NCI-H345 treated with DMSO at 0.1 percent for 48 hours (cell line): ENCODE measurements around the gene HTR5A.
"Not testable (repeated sequence)": the region's sequence is repeated elsewhere in the genome, so short reads cannot be mapped to it uniquely, and the experiment has no call there.

Experiments
- DNase-seq: peaks from one replicate; lab custom pipeline; 2025; ENCODE audit not compliant: unreplicated experiment; lab: John Stamatoyannopoulos, UW

The HTR5A gene

DNA sequence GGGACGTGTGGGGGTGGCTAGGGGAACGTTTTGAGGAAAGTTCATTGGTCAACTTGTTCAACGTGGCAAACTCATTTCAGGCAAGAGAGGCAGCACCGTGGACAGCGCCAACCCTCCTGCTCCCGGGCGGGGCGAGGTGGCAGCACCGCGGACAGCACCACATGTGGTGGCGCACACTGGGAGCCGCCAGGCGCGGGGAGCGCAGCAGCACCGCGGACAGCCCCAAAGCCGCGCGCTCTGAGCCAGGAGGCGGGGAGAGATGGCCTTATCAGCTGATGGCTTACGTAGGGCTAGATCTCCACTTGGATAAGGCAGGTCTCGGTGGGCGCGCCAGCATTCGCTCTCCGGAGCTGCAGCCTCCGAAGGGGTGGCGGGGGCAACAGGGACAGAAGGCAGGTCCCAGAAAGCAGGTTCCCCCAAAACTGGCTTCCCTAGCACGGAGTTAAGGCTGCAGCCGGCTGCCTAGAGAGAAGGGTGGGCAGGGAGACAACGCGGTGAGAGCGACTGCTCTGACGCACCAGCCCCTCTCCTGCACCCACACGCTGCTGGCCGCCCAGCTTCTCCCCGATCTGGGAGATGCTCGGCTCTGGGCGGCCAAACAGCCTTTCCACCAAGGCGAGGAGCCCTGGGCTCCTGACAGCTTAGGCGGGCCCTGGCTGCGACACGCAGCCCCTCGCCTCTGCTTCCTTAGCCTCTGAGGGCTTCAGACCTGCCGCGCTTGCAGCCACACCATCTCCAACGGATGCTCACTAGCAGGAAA, at the start of gene HTR5A:
Gene HTR5A, plus strand, starts transcription at position 333 of the 760 bp plus-strand sequence. CDS start 576 bp downstream, outside the sequence.
- no peak for DNase-seq

DNA sequence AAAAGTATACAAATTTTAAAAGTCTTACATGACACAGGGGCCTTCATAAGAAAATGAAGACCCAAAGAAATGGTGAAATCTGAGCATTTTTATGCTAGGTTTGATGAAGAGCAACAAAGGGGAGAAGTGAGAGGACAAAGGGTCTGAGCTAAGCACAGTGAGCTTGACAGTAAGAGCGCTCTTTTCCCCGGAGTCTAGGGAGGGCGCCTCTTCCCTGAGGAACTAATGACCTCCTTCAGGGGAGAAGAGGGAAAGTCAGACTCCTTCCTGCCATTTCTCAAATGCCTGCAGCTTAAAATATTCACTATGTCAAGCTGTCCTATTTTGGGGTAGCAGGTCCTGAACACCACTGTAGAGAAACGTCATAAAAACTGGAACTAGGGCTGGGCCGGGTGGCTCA, 49.1 kb upstream of the HTR5A start:
- DNase-seq: no peak

DNA sequence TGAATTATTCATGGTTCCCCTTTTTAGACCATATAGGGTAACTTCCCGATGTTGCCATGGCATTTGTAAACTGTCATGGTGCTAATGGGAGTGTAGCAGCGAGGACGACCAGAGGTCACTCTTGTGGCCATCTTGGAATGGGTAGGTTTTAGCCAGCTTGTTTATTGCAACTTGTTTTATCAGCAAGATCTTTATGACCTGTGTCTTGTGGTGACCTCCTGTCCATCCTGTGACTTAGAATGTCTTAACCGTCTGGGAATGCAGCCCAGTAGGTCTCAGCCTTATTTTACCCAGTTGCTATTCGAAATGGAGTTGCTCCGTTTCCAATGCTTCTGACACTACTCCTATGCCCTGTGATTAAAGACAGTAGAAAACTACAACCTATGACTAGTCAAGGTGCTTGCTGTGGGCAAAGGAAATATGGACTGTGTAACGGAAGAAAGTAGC, 48.4 kb upstream of the HTR5A start:
- DNase-seq: no peak

DNA sequence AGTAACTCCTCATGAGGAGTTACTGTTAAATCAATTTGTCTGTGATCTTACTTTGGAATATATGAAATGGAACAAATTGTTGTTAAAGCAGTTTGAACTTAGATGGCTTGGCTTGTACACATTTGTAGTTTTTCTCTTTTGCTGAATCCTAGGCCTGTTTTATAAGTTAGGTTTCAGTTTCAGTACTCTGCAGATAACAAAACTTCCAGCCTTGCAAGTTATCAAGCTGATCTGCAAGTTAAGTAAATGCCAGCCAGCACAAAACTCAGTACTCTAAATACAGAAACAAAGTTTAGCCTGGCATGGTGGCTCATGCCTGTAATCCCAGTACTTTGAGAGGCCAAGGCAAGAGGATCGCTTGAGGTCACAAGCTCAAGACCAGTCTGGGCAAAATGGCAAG, 42.2 kb upstream of the HTR5A start:
- no peak for DNase-seq

DNA sequence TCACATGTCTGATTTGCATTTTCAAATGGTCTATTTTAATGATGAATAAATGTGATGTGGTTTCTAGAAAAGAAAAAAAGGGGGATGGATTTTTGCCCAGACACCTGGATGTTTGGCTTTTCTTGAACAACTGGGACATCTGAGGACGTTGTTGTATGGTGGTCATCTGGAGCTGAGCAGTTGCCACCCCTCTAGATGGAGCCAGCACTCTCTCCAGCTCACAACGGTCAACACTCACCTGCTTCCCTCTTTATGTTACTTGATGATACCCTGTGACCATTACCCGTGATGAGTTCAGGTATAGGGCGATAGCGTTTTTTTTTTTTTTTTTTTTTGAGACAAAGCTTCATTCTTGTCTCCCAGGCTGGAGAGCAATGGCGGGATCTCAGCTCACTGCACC, 37.1 kb upstream of the HTR5A start:
- no peak for DNase-seq

DNA sequence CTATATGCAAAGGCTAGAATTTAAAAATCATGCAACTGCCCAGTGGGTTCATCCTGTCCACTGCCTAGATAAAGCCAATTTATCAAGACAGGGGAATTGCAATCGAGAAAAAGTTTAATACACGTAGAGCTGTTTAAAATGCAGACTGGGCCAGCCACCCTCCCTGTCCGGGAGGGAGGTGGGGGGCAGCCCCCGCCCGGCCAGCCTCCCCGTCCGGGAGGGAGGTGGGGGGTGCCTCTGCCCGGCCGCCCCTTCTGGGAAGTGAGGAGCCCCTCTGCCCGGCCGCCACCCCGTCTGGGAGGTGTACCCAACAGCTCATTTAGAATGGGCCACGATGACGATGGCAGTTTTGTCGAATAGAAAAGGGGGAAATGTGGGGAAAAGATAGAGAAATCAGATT, 35.6 kb upstream of the HTR5A start:
- not testable (repeated sequence) for DNase-seq

DNA sequence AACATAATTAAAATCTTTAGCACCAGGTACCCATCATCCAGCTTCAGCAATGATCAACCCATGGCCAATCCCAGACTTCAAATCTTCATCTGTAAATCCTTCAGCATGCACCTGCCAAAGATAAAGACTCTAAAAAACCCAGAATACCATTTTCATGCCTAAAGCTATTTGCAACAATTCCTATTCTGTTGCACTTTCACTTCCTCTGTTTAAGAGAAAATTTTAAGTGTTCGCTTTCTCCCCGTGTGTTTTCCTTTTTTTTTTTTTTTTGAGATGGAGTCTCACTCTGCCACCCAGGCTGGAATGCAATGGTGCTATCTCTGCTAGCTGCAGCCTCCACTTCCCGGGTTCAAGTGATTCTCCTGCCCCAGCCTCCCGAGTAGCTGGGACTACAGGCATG, 31.8 kb upstream of the HTR5A start:
- no peak for DNase-seq

DNA sequence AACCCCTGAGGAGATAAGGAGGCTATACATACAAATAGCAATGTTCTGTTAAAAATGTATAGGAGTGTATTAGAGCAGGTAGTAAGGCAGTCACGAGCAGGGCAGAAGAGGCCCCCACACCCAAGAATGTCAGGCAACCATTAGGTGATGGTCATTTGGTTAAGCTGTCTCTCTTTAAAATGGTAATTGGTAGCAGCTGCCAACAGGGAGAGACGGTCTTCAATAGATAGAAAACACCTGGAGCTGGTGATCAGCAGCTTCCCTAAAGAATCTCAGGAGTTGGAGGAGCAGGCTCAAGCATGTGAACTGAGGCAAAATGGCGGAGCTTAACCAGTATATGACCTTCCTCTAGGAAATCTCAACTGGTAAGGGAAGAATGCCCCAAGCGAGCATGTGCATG, 26.4 kb upstream of the HTR5A start:
- DNase-seq: no peak

DNA sequence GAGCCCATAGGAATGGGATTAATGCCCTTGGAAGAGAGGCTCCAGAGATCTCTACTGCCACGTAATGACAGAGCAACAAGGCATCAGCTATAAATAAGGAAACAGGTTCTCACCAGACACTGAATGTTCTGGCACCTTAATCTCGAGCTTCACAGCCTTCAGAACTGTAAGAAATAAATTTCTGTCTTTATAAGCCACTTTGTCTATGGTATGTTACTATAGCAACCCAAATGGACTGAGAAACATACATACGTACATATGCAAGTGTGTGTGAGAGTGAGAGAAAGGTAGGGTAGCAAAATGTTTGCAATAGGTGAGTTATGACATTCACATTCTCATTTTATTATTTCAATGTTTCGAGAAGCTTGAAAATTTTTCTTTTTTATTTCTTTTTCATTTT, 22.1 kb upstream of the HTR5A start:
- no peak for DNase-seq

DNA sequence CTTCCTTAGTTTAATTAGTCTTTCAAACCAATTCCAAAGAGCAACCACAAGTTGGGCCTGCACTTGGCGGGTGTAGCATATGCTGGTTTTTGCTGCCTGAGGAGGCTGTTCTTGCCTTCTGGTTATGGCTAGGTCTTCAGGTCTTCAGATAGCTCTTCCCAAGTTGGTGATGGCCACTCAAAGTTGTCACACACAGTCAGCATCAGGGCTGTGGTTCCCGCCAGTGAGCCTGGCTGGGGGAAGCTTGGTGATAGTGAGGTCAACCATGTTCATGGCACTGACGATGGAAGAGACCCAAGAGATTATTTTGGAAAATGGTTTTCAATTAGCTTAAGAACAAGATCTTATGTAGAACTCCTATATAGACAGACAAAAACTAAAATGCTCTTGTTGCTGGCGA, 18.8 kb upstream of the HTR5A start:
- DNase-seq: no peak

DNA sequence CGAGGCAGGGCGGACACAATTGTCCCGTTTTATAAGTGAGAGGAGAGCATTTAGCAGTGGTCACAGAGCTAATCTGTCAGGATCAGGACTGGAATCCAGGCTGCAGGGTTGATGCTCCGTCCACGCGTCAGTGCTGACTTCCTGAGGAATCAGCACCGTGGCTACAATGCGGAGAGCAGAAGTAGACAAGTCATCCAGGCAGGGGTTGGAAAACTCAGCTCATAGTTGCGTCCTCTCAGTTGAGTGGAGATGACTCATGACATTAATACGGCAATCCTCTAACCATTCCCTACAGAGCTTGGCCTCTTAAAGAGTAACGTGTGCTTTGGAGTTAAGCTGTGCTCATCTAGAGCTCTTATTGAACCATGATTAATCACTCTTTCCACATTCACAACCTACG, 17.1 kb upstream of the HTR5A start:
- DNase-seq: no peak

DNA sequence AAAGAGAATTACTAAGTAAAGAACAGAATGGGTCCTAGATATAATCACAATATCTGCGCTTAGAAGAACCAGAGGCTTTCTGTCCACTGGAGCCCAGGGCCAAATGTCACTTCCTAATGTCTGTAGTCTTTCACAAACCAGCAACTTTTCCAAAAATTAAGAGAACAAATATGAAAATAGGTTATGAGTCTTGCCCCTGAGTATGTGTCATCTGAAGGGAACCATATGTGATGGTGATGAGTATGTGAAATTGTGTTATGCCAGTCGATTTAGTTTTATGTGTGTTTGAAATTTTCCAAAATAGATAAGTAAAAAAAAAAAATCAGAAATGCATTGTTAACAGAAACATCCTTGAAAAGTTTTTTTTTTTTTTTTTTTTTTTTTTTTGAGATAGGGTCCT, 15.4 kb upstream of the HTR5A start:
- DNase-seq: no peak

DNA sequence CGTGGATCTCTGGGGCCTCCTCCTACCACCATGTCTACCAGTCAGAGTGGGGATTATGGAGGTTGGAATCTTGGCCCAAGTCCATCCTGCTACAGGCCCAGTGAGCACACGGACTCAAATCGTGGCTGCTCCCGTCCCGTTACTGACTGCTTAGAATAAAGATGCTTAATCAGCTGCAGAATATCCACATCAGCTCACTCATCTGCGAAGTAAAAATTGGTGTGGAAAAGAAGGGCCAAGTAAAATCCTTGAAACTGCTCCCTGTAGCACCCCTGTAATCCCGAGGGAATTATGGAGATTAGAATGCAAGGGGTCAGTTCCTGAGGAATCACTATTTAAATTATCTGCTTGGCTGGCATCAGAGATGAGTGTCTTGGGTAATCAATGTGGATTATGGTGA, 13.0 kb upstream of the HTR5A start:
- no peak for DNase-seq

DNA sequence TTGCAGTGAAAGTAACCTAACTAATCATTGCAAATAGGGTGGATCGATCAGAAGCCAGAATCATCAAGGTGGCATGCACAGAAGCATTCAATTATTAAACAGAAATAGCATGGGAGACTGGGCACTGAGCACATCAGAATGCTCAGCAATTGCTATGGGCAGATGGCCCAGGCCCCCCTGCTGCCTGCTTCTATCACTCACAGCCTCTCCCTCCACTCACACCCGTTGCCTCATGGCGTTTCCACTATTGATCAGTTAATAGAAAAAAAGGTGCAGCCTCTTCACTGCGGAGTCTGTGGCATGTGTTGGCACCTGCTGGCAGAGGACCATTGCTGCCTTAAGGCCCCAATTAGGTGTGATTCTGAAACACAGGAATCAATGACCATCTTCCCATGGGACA, 11.2 kb upstream of the HTR5A start:
- DNase-seq: no peak

DNA sequence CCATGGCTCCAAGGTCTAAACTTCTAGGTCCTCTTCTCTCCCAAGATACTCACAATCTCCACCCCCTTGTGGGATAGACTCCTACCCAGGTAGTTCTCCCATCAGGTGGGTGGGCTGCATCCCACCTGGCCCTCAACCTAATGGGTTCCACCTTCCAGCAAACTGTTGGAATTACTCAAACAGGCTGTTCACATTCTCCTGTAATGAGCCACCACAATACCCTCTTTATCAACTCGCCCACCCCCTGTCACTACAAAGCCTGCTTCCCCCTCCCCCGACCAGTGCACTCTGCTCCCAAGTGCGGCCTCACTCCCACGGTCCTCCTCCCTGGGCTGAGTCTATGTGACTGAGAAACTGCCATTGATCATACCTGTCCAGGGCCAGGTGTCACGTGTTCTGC, 10.4 kb upstream of the HTR5A start:
- DNase-seq: no peak

DNA sequence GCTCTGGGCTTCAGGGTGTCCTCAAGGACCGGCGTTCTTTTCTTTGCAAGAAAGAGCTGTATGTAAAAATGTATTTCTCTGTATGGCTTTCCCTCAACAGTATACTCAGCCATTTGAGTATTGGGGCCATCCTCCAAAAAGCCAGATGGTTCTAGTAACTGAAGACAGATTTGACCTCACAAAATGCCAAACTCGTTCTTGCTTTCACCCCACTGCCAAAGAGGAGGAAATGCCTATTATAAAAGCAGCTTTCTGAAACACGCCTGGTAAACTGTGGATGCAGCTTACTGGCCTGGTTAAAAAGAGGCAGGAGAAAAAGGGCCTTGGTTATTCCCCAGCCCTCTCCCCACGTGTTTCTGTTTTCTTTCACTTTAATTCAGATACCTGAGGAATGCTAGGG, 7.7 kb upstream of the HTR5A start:
- no peak for DNase-seq

DNA sequence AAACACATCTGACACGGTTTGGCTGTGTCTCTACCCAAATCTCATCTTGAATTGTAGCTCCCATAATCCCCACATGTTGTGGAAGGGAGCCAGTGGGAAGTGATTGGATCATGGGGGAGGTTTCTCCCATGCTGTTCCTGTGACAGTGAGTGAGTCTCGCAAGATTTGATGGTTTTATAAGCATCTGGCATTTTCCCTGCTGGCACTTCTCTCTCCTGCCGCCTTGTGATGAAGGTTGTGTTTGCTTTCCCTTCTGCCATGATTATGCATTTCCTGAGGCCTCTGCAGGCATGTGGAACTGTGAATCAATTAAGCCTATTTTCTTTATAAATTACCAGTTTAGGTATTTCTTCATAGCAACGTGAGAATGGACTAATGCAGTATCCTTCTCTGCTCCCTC, 5.9 kb upstream of the HTR5A start:
- no peak for DNase-seq

DNA sequence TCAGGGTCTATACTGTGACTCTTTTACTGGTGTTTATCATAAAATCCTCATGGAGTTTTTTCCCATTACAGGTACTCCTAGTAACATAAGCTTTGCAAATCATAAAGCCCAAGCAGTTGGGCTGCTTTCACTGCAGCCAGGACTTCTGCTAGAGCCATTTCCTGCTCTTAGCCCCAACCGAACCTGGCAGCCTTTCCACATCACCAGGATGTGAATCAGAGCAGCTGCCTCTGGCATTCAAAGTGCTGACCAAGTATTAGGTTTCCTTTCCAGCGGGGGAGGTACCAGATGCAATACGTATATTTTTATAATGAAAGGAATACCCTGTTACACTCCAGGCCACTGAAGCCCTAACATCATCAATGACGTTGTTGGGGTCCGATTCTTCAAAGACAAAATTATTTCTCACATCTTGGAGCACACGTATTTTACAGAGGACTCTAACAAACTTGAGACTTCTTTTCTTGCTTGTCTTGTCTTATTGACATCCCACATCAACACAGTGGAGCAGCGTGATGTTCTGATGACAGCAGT, 3.6 kb upstream of the HTR5A start:
- no peak for DNase-seq

DNA sequence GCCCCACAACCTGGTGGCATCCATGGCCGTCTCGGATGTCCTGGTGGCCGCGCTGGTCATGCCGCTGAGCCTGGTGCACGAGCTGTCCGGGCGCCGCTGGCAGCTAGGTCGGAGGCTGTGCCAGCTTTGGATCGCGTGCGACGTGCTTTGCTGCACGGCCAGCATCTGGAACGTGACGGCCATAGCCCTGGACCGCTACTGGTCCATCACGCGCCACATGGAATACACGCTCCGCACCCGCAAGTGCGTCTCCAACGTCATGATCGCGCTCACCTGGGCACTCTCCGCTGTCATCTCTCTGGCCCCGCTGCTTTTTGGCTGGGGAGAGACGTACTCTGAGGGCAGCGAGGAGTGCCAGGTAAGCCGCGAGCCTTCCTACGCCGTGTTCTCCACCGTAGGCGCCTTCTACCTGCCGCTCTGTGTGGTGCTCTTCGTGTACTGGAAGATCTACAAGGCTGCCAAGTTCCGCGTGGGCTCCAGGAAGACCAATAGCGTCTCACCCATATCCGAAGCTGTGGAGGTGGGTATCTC, 1.1 kb downstream of the HTR5A start:
- no peak for DNase-seq

DNA sequence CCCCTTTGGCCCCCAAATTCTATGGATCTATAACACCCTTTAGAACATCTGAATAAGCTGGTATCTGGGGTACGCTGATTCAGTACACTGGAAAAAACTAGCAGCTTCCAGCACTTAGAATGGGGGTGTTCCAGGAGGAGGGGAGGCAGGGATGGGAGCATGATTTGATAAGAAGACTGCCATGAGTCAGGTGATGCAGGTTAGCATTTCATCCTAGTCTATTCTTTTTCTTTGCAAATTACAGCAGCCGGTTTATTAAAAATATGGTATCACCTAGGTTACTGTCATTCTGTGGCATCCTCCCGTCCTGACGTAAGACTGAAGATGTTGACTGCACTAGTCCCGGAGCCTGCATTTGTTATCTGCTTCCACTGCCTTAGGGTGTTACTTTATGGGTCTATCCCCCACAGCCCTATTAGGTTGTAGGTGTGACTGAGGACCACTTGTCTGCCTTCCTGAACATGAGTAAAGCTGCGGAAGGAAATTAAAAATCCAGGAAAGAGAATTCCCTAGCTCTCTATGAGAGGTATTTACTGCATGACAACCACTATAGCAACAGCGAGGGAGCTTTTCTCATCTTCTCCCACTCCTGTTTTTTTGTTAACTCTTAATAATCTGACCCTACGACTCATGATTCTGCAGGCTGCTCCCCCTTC, 1.9 kb downstream of the HTR5A start:
- DNase-seq: no peak

DNA sequence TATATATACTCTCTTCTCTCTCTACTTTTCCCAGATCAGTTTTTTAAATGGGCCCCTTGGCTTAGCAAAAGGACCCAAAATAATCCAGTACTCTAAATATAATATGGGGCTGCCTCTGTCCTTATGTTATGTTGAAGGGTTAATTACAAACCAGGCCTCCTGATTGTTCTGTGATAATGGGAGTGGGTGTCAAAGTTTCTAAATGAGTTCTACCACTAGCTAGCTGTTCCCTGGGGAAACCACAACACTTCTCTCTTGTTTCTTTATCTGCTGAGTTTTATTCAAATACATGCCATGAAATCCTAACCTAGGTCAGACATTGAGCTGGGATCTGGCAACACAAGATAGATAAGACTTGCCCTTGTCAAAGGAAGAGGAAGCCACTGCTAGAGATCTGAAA, 3.8 kb downstream of the HTR5A start:
- no peak for DNase-seq

DNA sequence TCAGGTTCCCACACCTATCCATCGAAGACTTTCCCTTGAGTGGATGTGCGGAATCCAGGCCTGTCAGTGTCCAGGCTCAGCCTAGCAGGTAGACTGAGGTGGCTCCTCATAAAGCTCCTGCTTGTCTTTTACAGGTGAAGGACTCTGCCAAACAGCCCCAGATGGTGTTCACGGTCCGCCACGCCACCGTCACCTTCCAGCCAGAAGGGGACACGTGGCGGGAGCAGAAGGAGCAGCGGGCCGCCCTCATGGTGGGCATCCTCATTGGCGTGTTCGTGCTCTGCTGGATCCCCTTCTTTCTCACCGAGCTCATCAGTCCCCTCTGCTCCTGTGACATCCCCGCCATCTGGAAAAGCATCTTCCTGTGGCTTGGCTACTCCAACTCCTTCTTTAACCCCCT, 13.9 kb downstream of the HTR5A start:
- DNase-seq: no peak
